Skeletal muscle cell (primary cell): ENCODE data around the gene TMEM145.

Experiments used
- DNase-seq: peaks from one replicate; pipeline ENCODE4 v3.0.0-alpha.2; 2010; ENCODE audit warnings: low read depth
- H3K4me3 ChIP-seq: 2 replicates; pipeline ENCODE4 v1.5.1; 2011; ENCODE audit warnings: low read depth, mild to moderate bottlenecking, control low read depth, low read length, moderate library complexity

The TMEM145 gene

GRCh38 chr19:42276284-42276683, 36.8 kb upstream of the TMEM145 start:
- DNase-seq: no peak
- H3K4me3 ChIP-seq: no peak overlapping the region

- DNase-seq: no peak
- no peak overlapping the region for H3K4me3 ChIP-seq
Observed at GRCh38 chr19:42276821-42277220, 36.3 kb upstream of the TMEM145 start.

- no peak for DNase-seq
- H3K4me3 ChIP-seq: no peak overlapping the region
Observed at GRCh38 chr19:42277821-42278451, 35.2 kb upstream of the TMEM145 start.

DNA sequence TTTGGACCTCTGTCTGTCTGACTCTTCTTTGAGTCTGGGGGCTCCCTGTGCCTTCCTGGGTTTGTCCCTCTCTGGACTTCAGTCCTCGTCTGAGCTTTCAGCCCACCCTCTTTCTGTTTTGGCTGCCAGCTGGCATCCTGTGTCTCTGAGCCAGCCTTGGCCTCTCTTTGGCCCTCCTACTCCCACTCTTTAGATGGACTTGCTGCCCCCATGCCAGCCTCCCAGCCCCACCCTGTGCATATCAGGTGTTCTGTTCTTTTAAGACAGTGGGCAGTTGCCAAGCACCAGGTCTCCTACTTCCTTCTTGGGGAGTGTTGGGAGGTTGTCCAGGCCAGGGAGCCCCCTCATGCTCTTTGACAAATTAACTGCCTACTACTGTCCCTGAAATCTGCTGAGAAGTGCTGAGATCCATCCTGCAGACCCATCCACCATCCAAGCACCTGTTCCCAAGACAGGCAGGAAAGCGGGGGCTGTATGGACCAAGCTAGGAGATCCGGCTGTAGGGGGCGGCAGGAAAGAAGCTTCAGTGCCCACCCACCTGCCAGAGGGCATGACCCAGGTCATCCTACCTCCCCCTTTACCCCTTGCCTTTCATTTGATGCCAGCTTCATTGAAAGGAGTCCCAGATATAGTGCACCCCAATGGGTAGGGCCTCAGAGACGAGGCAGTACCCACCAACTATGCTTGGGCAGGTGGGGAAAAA, 34.5 kb upstream of the TMEM145 start:
- H3K4me3 ChIP-seq: no peak overlapping the region
- no peak for DNase-seq

GRCh38 chr19:42279155-42279901, 33.8 kb upstream of the TMEM145 start:
- peak overlapping the region; percentile 59 for H3K4me3 ChIP-seq
- DNase-seq: no peak

DNA sequence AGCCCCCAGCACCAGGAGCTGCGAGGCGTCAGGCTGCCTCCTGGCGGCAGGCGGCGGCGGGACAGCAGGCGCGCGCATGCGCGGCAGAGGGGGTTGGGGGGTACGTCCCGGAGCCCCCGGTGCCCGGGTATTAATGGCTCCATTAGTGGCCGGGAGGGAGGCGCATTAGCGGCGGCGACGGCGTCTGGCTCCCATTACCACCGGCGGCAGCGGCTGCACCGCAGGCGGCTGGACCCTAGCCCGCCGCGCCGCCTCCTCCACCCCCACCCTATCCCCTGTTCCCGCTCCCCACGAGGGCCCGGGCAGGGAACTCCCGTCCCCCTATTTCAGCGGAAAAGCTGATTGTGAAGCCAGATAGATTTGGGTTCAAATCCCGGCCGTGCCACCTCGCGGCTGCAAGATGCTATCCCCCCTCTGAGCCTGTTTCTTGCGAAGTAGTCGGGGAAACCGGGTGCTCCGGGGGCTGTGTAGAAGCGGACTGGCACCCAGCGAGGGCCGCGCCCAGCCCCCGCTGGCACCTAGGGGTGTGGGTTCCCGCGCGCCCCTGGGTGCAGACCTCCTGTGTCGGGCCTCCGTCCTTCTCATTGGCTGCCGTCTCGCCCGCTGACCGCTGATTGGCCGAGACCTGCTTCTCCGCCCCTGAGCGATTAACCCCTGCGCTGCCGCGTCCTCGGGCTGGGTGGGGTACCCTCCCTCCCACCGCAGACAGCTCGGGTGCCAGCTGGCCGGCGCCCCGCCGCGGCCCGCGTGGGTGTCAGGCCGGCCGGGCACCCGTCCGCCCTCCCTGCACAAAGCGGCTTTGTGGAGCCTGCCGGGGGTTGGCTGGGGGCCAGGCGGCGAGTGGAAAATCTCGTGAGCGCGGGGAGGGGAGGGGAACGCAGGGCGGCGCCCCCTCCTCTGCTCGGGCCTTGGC, 33.0 kb upstream of the TMEM145 start:
- peak; percentile 73 for DNase-seq
- peak overlapping the region; percentile 59 for H3K4me3 ChIP-seq

GRCh38 chr19:42280815-42281145, 32.3 kb upstream of the TMEM145 start:
- DNase-seq: no peak
- peak overlapping the region; percentile 59 for H3K4me3 ChIP-seq

GRCh38 chr19:42281146-42281826, 31.8 kb upstream of the TMEM145 start:
- peak overlapping the region; percentile 59 for H3K4me3 ChIP-seq
- no peak for DNase-seq

- peak overlapping the region; percentile 59 for H3K4me3 ChIP-seq
- no peak for DNase-seq
Observed at GRCh38 chr19:42281827-42282762, 31.0 kb upstream of the TMEM145 start.

DNA sequence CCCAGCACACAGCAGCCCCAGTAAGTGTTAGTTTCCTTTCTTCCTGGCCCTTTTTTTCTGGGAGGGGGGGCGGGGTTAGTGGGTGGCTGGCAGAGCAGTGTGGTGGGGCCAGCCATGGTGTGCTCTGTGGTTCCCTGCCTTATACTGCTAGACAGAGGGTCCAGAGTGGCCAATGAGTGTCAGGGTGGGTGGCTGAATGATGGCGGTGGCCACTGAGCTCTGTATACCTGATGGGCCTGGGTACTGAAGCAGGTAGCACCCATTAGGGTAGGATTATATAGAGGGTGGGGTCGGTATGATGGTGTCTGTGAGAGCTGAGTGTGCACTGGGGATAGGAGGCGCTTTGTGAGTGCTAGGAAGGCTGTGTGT, 30.3 kb upstream of the TMEM145 start:
- H3K4me3 ChIP-seq: peak overlapping the region; percentile 45
- no peak for DNase-seq

- peak; percentile 78 for DNase-seq
- peak overlapping the region; percentile 45 for H3K4me3 ChIP-seq
Observed at GRCh38 chr19:42283188-42284065, 29.7 kb upstream of the TMEM145 start.

DNA sequence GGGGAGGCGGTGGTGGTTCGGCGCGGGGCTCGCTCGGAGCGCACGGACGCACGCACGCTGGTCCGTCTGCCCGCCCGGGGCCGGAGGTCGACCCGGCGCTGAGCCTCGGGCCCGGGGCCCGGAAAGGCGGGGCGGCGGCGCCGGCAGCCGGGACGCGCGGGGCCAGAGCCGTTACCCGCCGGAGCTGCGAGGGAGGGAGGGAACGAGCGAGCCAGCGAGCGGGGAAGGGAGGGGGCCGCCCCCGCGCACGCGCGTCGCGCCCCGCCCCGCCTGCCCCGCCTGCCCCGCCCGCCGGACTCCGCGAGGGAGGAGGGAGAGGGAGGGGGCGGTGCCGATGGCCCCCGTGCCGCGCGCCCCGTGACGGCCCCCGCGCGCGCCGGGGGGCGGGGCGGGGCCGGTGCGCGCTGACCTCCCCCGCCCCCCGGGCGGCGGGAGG, 29.0 kb upstream of the TMEM145 start:
- H3K4me3 ChIP-seq: peak overlapping the region; percentile 30
- no peak for DNase-seq

GRCh38 chr19:42284591-42285341, 28.3 kb upstream of the TMEM145 start:
- DNase-seq: no peak

GRCh38 chr19:42285541-42285941, 27.6 kb upstream of the TMEM145 start:
- H3K4me3 ChIP-seq: peak overlapping the region; percentile 81
- no peak for DNase-seq

More at GRCh38 chr19:42284591-42285341, 28.3 kb upstream of the TMEM145 start:
- peak overlapping the region; percentile 81 for H3K4me3 ChIP-seq

DNA sequence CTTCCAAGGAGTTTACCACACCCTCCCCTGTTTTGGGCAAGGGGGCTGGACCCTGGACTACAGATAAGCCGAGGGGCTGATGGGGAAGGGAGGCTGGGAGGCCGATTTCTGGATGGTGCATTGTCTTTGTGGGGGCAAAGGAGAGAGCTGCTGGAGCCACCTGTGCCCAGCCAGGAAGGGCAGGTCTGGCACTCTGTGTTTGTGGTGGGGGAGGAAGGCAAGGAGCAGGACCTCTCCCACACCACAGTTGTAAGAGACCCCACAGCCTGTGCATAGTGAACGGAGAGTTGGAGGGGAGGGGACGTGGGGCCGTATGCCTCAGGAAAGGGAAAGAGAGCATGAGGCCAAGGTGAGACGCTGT, 27.1 kb upstream of the TMEM145 start:
- peak overlapping the region; percentile 81 for H3K4me3 ChIP-seq
- no peak for DNase-seq

GRCh38 chr19:42286349-42287016, 26.6 kb upstream of the TMEM145 start:
- H3K4me3 ChIP-seq: peak overlapping the region; percentile 81
- no peak for DNase-seq
